GM12872 (cell line): ENCODE data around the gene RAET1L.

ENCODE experiments used
- CTCF ChIP-seq: IDR thresholded peaks from 3 replicates; pipeline ENCODE4 v1.5.1; 2011; ENCODE audit warnings: low read depth, mild to moderate bottlenecking, low read length, moderate library complexity; ENCODE audit not compliant: insufficient read depth

Gene RAET1L

GRCh38 chr6:150018846-150019580 is 6.3 kb downstream of the RAET1L start:
- no peak for TF ChIP-seq CTCF

- TF ChIP-seq CTCF: peak; percentile 55; the same call in 2 of the 3 replicates
Measured at GRCh38 chr6:150016324-150017185, 8.8 kb downstream of the RAET1L start.

GRCh38 chr6:150008588-150008987 is 16.7 kb downstream of the RAET1L start:
- no peak for TF ChIP-seq CTCF

- peak; percentile 54; the same call in 2 of the 3 replicates for TF ChIP-seq CTCF
Measured at GRCh38 chr6:150006961-150007464, 18.3 kb downstream of the RAET1L start.

GRCh38 chr6:150005761-150006651 is 19.3 kb downstream of the RAET1L start:
- no peak for TF ChIP-seq CTCF

- peak; percentile 14; the same call in 1 of the 3 replicates for TF ChIP-seq CTCF
Measured at GRCh38 chr6:150004783-150005717, 20.3 kb downstream of the RAET1L start.
